K562 (cell line): Measurements from ENCODE around the gene CMIP. TPM values are rescaled to one million over a fixed set of nuclear protein-coding genes. Genes with fewer than 3 reads are reported as not detected.

Source experiments
- COPS2 ChIP-seq: fragments of 450-650 bp; conservative IDR thresholded peaks from 2 replicates; pipeline ENCODE4 v1.6.1; 2016; ENCODE audit warnings: mild to moderate bottlenecking, moderate library complexity
- ELF4 ChIP-seq: fragments of 450-650 bp; formaldehyde crosslinking; IDR thresholded peaks from 2 replicates; pipeline ENCODE4 v1.4.0; 2022; ENCODE audit warnings: missing genetic modification characterization
- FOXK1 ChIP-seq: sonication (generic); formaldehyde crosslinking; IDR thresholded peaks from 2 replicates; pipeline ENCODE4 v1.8.0; 2022; ENCODE audit warnings: missing genetic modification reagents, mild to moderate bottlenecking, borderline replicate concordance
- FOXK2 ChIP-seq, 2 experiments: fragments of 450-650 bp; IDR thresholded peaks in 1 of 2; conservative IDR thresholded peaks in 1 of 2; 2 replicates each; pipeline ENCODE4 v1.6.1; 2016; ENCODE audit warnings: low read depth in 2 of 2, mild to moderate bottlenecking in 1 of 2
- IFI16 ChIP-seq: fragments of 250-450 bp; sonication (Bioruptor Pico); IDR thresholded peaks from 2 replicates; pipeline ENCODE4 v2.1.2; 2022; ENCODE audit warnings: mild to moderate bottlenecking, inconsistent platforms
- JUN ChIP-seq, 2 experiments: sonication (generic) in 1 of 2; formaldehyde crosslinking in 1 of 2; IDR thresholded peaks; 2 replicates each; pipeline versions ENCODE4 v1.6.1 to v1.8.0; 2012 to 2022; ENCODE audit warnings: borderline replicate concordance in 2 of 2, mild to moderate bottlenecking in 2 of 2, improper control_type of control experiment in 1 of 2, low read depth in 1 of 2, low read length in 1 of 2, missing genetic modification reagents in 1 of 2
- KDM5B ChIP-seq: fragments of 200-600 bp; sonication (generic); IDR thresholded peaks from 2 replicates; pipeline ENCODE4 v1.6.1; 2012; ENCODE audit warnings: low read depth, mild to moderate bottlenecking, moderate library complexity, low read length, control low read depth, inconsistent platforms; ENCODE audit not compliant: insufficient replicate concordance
- KLF6 ChIP-seq: fragments of 250-450 bp; sonication (Bioruptor Pico); IDR thresholded peaks from 2 replicates; pipeline ENCODE4 v1.4.0; 2020; ENCODE audit warnings: mild to moderate bottlenecking, moderate library complexity, borderline replicate concordance
- MAFK ChIP-seq: IDR thresholded peaks from 2 replicates; pipeline ENCODE4 v1.6.1; 2011; ENCODE audit warnings: low read length, improper control_type of control experiment
- NBN ChIP-seq: fragments of 450-650 bp; IDR thresholded peaks from 2 replicates; pipeline ENCODE4 v1.6.1; 2016; ENCODE audit warnings: low read depth, mild to moderate bottlenecking
- NR2F6 ChIP-seq: fragments of 450-650 bp; formaldehyde crosslinking; IDR thresholded peaks from 2 replicates; pipeline ENCODE4 v1.4.0; 2020; ENCODE audit warnings: mild to moderate bottlenecking
- NR3C1 ChIP-seq: sonication (generic); formaldehyde crosslinking; IDR thresholded peaks from 2 replicates; pipeline ENCODE4 v1.8.1; 2022; ENCODE audit warnings: missing genetic modification reagents
- PYGO2 ChIP-seq: fragments of 450-650 bp; IDR thresholded peaks from 2 replicates; pipeline ENCODE4 v1.6.1; 2016; ENCODE audit warnings: mild to moderate bottlenecking, missing genetic modification characterization, moderate library complexity, missing compliant biosample characterization
- RBM15 ChIP-seq: fragments of 200-400 bp; formaldehyde crosslinking; IDR thresholded peaks from 2 replicates; pipeline ENCODE4 v1.6.1; 2018; ENCODE audit warnings: mild to moderate bottlenecking, low read length, moderate library complexity; ENCODE audit not compliant: insufficient read depth
- SAFB ChIP-seq: fragments of 200-400 bp; formaldehyde crosslinking; IDR thresholded peaks from 2 replicates; pipeline ENCODE4 v1.6.1; 2017; ENCODE audit warnings: low read depth, low read length, borderline replicate concordance
- SNIP1 ChIP-seq: fragments of 450-650 bp; IDR thresholded peaks from 2 replicates; pipeline ENCODE4 v1.7.1; 2017; ENCODE audit warnings: low read depth, mild to moderate bottlenecking
- TARDBP ChIP-seq: fragments of 450-650 bp; IDR thresholded peaks from 2 replicates; pipeline ENCODE4 v1.6.1; 2016
- TBP ChIP-seq: optimal IDR thresholded peaks from 2 replicates; pipeline ENCODE3; 2011; ENCODE audit warnings: low read depth, low read length, improper control_type of control experiment
- ZC3H11A ChIP-seq: IDR thresholded peaks from 2 replicates; pipeline ENCODE4 v1.6.1; 2012; ENCODE audit warnings: low read depth, low read length, improper control_type of control experiment
- ZKSCAN3 ChIP-seq: fragments of 250-450 bp; sonication (Bioruptor Pico); IDR thresholded peaks from 2 replicates; pipeline ENCODE4 v1.4.0; 2020
- ZNF57 ChIP-seq: fragments of 450-650 bp; formaldehyde crosslinking; IDR thresholded peaks from 2 replicates; pipeline ENCODE4 v1.4.0; 2020; ENCODE audit warnings: mild to moderate bottlenecking, moderate library complexity
- ZNF766 ChIP-seq: fragments of 200-800 bp; sonication (Bioruptor generic); conservative IDR thresholded peaks from 2 replicates; pipeline ENCODE4 v1.6.1; 2016; ENCODE audit warnings: missing genetic modification characterization, missing compliant biosample characterization
- polyA plus RNA-seq, 8 experiments: library from polyadenylated mRNA; depleted of rRNA in 4 of 8; stranded (reverse) in 5 of 8; unstranded in 3 of 8; fragments of >200 nt; fragmentation: Nextera tagmentation in 2 of 8; fragmentation: Illumina TruSeq in 1 of 8; extraction: Ambion mirVana in 2 of 8; extraction: Trizol in 1 of 8; gene quantifications; 2 replicates each; pipeline versions ENCODE4 v1.2.1 to v1.2.3, GENCODE V29; 2011 to 2014; ENCODE audit warnings: inconsistent platforms in 1 of 8, missing spikeins in 1 of 8
- total RNA-seq, 7 experiments: library from RNA; depleted of rRNA in 6 of 7; stranded (reverse); fragments of >200 nt in 6 of 7; fragmentation: Illumina TruSeq in 2 of 7; extraction: Trizol in 2 of 7; gene quantifications; 2 replicates each; pipeline versions ENCODE4 v1.2.1 to v1.2.3, GENCODE V29; 2011 to 2021; ENCODE audit warnings: low replicate concordance in 1 of 7
- TF ChIP-seq, protein P1 (sequence below): fragments of 250-450 bp; sonication (Bioruptor Pico); IDR thresholded peaks from 2 replicates; pipeline ENCODE4 v1.5.0; 2020; ENCODE audit warnings: mild to moderate bottlenecking
- TF ChIP-seq, protein P2 (sequence below), 3 experiments: fragments of 200-800 bp in 1 of 3; sonication (Bioruptor generic) in 1 of 3; sonication (generic) in 1 of 3; formaldehyde crosslinking in 1 of 3; IDR thresholded peaks; 2 replicates each; pipeline versions ENCODE4 v1.6.1 to v1.8.0; 2016 to 2022; ENCODE audit warnings: mild to moderate bottlenecking in 2 of 3, missing compliant biosample characterization in 2 of 3, missing genetic modification characterization in 2 of 3, missing genetic modification reagents in 1 of 3

Gene CMIP
- total and polyA plus RNA-seq, 9 of the 15 experiments (the other 6 are each of a cell fraction or from before 2014, with no cell fraction given) = 0.94 to 82.5 (median 10.3) TPM

DNA sequence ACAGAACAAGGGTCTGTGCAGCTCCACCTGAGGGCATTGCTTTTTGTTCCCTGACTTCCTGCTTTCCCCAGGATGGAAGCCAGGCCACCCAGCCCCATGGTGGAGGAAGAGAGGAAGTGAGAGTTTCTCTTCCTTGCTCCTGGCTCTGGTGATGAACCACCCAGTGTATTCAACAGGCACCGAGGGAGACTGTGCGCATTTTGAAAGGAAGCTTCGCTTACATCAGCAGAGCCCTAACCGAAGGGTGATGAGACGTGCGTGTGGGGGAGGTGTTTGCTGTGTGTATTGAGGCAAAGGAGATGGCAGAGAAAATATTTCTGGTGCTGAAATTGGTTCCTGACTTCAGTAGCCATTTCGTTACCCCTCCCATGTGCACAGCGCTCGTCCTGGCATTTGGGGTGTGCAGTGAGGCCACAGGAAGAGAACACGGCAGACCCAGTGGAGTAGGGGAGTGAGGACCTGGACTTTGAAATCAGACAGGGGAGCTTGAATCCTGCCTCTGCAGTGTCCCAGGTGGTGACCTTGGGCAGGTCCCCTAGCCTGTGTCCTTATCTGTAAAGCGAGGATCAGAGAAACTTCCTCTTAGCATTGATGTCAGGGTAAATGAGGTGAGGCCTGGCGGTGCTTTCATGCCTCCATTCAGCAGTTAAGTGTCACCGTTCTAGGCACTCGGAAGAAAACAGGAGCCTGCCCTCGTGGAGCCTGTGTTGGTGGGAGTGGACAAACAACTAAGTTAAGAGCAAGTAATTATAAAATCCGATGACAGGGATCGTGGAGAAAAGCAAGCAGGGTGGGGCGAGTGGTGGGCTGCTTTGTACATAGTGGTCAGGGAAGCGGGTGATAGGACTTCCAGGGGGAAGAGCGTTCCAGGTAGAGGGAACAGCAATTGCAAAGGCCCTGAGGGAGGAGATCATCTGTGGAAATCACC, 7.4 kb downstream of the CMIP start (continued):
- TF ChIP-seq, protein P1, sequence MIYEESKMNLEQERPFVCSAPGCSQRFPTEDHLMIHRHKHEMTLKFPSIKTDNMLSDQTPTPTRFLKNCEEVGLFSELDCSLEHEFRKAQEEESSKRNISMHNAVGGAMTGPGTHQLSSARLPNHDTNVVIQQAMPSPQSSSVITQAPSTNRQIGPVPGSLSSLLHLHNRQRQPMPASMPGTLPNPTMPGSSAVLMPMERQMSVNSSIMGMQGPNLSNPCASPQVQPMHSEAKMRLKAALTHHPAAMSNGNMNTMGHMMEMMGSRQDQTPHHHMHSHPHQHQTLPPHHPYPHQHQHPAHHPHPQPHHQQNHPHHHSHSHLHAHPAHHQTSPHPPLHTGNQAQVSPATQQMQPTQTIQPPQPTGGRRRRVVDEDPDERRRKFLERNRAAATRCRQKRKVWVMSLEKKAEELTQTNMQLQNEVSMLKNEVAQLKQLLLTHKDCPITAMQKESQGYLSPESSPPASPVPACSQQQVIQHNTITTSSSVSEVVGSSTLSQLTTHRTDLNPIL (CRISPR knock-in tag) = 0 out of 2 replicates have a peak, but pooled peaks have one; percentile 41
- TF ChIP-seq RBM15 = no peak
- no peak for TF ChIP-seq MAFK
- no peak for TF ChIP-seq ZNF57
- TF ChIP-seq NR2F6 (CRISPR knock-in tag) = no peak
- no peak for TF ChIP-seq KDM5B
- TF ChIP-seq NR3C1 (CRISPR knock-in tag) = no peak
- no peak for TF ChIP-seq ZKSCAN3
- TF ChIP-seq PYGO2 = 0 out of 2 replicates have a peak, but pooled peaks have one; percentile 48
- no peak for TF ChIP-seq COPS2
- 0 out of 2 replicates have a peak, but pooled peaks have one; percentile 59 for TF ChIP-seq FOXK1
- no peak for TF ChIP-seq SAFB
- peak in 1 of 2 experiments; percentile 20; a peak in 1 of 4 replicates for TF ChIP-seq FOXK2 (conservative IDR thresholded peaks at IDR 0.05 in 1 of 2, IDR thresholded peaks at IDR 0.05 in 1 of 2; ENCODE audit: low read depth in 2 of 2)
- TF ChIP-seq, protein P2, sequence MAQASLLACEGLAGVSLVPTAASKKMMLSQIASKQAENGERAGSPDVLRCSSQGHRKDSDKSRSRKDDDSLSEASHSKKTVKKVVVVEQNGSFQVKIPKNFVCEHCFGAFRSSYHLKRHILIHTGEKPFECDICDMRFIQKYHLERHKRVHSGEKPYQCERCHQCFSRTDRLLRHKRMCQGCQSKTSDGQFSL (CRISPR knock-in tag; IDR thresholded peaks at IDR 0.05) = peak; percentile 39; the same call in 1 of the 2 replicates
- TF ChIP-seq, protein P2 (tag; IDR thresholded peaks at IDR 0.05) = no peak
- no peak for TF ChIP-seq IFI16 (CRISPR knock-in tag)
- TF ChIP-seq ELF4 (CRISPR knock-in tag) = no peak
- peak; percentile 76; the same call in 1 of the 2 replicates for TF ChIP-seq TARDBP
- no peak for TF ChIP-seq SNIP1
- no peak for TF ChIP-seq KLF6 (CRISPR knock-in tag)
- peak; percentile 73 for TF ChIP-seq ZNF766 (CRISPR knock-in tag)
- TF ChIP-seq TBP = peak; percentile 32
- 0 out of 2 replicates have a peak, but pooled peaks have one; percentile 16 for TF ChIP-seq JUN (IDR thresholded peaks at IDR 0.05; ENCODE audit: borderline replicate concordance, low read depth, low read length)
- no peak for TF ChIP-seq JUN (CRISPR knock-in tag; IDR thresholded peaks at IDR 0.05; ENCODE audit: borderline replicate concordance)
- no peak for TF ChIP-seq ZC3H11A
- TF ChIP-seq NBN = peak; percentile 71
